Measurements from ENCODE around the gene AMN. TPM values are rescaled to one million over a fixed set of nuclear protein-coding genes. Genes with fewer than 3 reads are reported as not detected.

AMN gene
- total and polyA plus RNA-seq, 7 donors: 42.0 to 78.1 (median 43.0) TPM; not detected in 4

DNA sequence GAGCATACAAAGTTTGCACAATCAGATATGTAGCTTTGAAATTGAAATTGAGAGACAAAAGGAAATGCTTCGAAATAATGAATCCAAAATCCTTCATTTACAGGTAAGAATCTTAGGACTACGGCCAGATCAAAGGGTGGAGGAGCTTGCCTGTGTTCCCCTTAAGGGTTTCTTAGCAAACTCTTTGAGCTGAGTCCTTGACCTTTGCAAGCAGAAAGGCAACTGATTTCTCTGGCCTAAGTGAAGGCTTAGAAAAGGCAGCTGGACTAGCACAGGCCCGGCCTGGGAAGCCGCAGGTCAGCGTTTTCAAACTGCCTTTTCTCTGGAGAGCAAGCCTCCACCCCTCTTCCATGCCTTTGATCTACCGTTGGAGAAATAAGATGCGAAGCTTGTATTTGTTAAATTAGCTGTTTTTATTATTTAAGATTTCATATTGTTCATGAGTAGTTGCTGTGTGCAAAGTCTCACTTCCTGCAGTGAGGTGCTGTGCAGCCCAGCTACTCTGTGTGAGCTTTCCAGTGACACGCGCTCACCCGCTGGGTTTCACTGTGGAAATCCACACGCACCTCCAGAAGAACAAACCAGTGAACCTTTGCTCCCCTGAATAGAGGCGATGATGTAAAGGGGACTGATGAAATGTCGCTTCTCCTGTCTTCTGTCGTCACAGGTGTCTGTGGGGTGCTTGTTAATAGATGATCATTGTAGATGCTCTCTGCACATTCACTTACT, 25.0 kb upstream of the AMN start:
- Histone ChIP-seq H3K27me3 (no peaks in the 10 kb centered on the region), H3K4me3 (no peak overlapping the region), H3K9me3 (no peaks in the 10 kb centered on the region), H3K36me3 (peaks cover 0 to 22% (median 2%) of the 10 kb centered on the region in 4 donors), H3K4me1 (peaks cover 0 to 16% (median 9%) of the 10 kb centered on the region in 4 donors), H3K27ac (no peak overlapping the region)
- intact Hi-C loops (cut with DNase I): no loop called here
- DNase-seq: no peak
- no peak for TF ChIP-seq EP300 (IDR thresholded peaks at IDR 0.05)
- no peak for TF ChIP-seq POLR2AphosphoS5 (IDR thresholded peaks at IDR 0.05)
- TF ChIP-seq, protein P1, sequence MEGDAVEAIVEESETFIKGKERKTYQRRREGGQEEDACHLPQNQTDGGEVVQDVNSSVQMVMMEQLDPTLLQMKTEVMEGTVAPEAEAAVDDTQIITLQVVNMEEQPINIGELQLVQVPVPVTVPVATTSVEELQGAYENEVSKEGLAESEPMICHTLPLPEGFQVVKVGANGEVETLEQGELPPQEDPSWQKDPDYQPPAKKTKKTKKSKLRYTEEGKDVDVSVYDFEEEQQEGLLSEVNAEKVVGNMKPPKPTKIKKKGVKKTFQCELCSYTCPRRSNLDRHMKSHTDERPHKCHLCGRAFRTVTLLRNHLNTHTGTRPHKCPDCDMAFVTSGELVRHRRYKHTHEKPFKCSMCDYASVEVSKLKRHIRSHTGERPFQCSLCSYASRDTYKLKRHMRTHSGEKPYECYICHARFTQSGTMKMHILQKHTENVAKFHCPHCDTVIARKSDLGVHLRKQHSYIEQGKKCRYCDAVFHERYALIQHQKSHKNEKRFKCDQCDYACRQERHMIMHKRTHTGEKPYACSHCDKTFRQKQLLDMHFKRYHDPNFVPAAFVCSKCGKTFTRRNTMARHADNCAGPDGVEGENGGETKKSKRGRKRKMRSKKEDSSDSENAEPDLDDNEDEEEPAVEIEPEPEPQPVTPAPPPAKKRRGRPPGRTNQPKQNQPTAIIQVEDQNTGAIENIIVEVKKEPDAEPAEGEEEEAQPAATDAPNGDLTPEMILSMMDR (IDR thresholded peaks at IDR 0.05): no peak
- no peak for TF ChIP-seq POLR2A (IDR thresholded peaks at IDR 0.05)
- WGBS, 2 donors: 93 to 95% methylated on average over 14 of the region's 14 CpGs

DNA sequence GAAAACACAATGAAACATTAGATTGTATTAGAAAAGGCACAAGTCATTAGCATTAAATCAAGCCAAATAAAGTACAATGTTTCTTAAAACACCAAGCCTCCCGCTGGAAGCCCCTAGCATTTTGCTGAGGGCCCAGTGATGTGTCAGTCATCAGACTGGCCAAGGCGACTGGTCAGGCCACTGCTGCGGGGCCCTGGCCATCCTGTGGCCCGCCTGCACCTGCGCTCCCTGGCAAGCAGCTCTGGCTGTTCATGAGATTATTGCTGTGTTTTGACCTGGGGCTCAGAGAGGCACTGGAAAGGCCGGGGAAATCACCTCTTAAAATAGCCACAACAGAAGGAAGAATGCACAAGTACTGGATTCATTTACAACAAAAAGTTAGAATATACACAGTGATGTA, 24.2 kb upstream of the AMN start:
- Histone ChIP-seq H3K36me3 (peaks cover 0 to 27% (median 3%) of the 10 kb centered on the region in 4 donors), H3K27ac (no peak overlapping the region), H3K27me3 (no peaks in the 10 kb centered on the region), H3K4me1 (peaks cover 0 to 11% (median 4%) of the 10 kb centered on the region in 4 donors), H3K4me3 (no peak overlapping the region), H3K9me3 (no peaks in the 10 kb centered on the region)
- WGBS, 2 donors: 76 to 94% methylated on average over 6 of the region's 6 CpGs
- intact Hi-C loops (cut with DNase I): no loop called here
- no peak for DNase-seq
- TF ChIP-seq, protein P1 (IDR thresholded peaks at IDR 0.05): no peak
- TF ChIP-seq POLR2A (IDR thresholded peaks at IDR 0.05) (no peak), POLR2AphosphoS5 (IDR thresholded peaks at IDR 0.05) (no peak), EP300 (IDR thresholded peaks at IDR 0.05) (no peak)

DNA sequence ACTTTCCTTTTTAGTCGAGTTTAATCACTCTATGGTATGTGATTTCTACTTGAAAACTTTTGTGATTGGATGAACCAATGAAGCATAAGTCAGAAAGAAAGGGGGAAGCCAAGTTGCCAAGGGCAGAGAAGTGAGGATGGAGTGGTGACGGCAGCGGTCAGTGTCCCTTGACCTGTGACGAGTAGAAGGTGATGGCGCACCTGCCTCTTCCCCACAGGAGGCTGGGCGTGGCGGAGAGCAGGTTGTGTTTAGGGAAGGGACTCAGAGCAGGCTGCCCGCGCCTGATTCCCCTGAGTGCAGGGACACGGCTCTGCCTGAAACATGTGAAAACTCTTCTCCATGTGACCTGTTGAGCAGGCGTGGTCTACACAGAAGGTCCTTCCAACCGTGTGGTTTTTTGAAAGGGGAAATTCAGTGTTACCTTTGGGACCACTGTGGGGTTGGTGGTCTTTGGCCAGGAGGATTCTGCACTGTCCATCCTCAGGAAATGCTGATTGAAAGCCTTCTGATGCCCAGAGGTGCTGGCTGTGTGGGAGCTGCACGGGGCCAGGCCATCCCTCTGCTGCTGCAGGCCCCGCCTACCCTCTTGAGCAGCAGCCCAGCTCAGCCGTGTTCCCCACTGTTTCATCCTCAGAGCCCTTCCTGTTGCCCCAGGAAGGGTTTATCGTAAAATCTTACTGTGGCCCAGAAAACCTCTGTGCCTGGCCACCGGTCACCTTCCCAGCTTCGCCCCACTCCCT, 23.5 kb upstream of the AMN start:
- no peak for TF ChIP-seq POLR2AphosphoS5 (IDR thresholded peaks at IDR 0.05)
- TF ChIP-seq EP300 (IDR thresholded peaks at IDR 0.05): no peak
- no peak for TF ChIP-seq POLR2A (IDR thresholded peaks at IDR 0.05)
- TF ChIP-seq, protein P1 (IDR thresholded peaks at IDR 0.05): no peak
- Histone ChIP-seq H3K9me3 (no peaks in the 10 kb centered on the region), H3K27ac (no peak overlapping the region), H3K36me3 (peaks cover 0 to 34% (median 8%) of the 10 kb centered on the region in 4 donors), H3K4me1 (peaks cover 0 to 5% (median under 1%) of the 10 kb centered on the region in 4 donors), H3K27me3 (no peaks in the 10 kb centered on the region), H3K4me3 (no peak overlapping the region)
- intact Hi-C loops (cut with DNase I): no loop called here
- 77 to 88% methylated on average over 18 of the region's 18 CpGs for WGBS, 2 donors
- DNase-seq: no peak

DNA sequence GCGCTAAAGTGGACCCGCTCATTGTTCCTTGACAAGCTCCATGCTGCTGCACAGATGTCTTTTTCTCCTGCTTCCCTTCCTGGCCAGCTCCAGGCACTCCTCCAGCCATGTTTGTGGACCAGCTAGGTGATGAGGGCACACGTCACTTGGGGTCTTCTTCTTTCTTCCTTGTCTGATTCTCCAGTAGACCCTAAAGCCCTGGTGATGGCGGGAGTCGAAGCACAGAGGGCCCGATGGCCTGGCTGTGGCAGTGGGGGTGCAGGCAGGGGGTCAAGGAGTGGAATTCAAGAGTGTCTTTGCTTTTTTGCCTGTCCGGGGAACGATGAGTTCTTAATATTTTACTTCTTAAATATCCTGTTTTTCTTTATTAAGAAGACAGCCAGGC, 23.0 kb upstream of the AMN start:
- Histone ChIP-seq H3K4me1 (no peaks in the 10 kb centered on the region), H3K4me3 (no peak overlapping the region), H3K27ac (no peak overlapping the region), H3K36me3 (peaks cover 0 to 35% (median 9%) of the 10 kb centered on the region in 4 donors), H3K9me3 (no peaks in the 10 kb centered on the region), H3K27me3 (no peaks in the 10 kb centered on the region)
- TF ChIP-seq POLR2AphosphoS5 (IDR thresholded peaks at IDR 0.05) (no peak), POLR2A (IDR thresholded peaks at IDR 0.05) (no peak), EP300 (IDR thresholded peaks at IDR 0.05) (no peak)
- TF ChIP-seq, protein P1 (IDR thresholded peaks at IDR 0.05): no peak
- intact Hi-C loops (cut with DNase I): no loop called here
- DNase-seq: no peak
- 96% methylated on average over 8 of the region's 8 CpGs for WGBS, 2 donors
